Smooth muscle cell (in vitro differentiated cells): Measurements from ENCODE around the gene ROBO2. TPM values are rescaled to one million over a fixed set of nuclear protein-coding genes. Genes with fewer than 3 reads are reported as not detected.

Experiments
- DNase-seq: peaks from one replicate; lab custom pipeline; 2025; ENCODE audit not compliant: unreplicated experiment; lab: John Stamatoyannopoulos, UW
- H2AFZ ChIP-seq: fragments of 200-600 bp; sonication (generic); 2 replicates; pipeline ENCODE4 v1.6.0; 2016; ENCODE audit warnings: antibody characterized with exemption, low read depth, mild to moderate bottlenecking
- H3F3A ChIP-seq: fragments of 200-600 bp; sonication (generic); 2 replicates; pipeline ENCODE4 v1.6.0; 2017; ENCODE audit warnings: antibody characterized with exemption, low read depth
- H3K27ac ChIP-seq: fragments of 200-600 bp; sonication (generic); 2 replicates; pipeline ENCODE4 v1.5.1; 2016; ENCODE audit warnings: low read depth, mild to moderate bottlenecking
- H3K27me3 ChIP-seq: fragments of 200-600 bp; sonication (generic); 2 replicates; pipeline ENCODE4 v1.6.1; 2016; ENCODE audit warnings: low read depth, mild to moderate bottlenecking
- H3K36me3 ChIP-seq: fragments of 200-600 bp; sonication (generic); 2 replicates; pipeline ENCODE4 v1.5.1; 2016; ENCODE audit warnings: low read depth
- H3K4me1 ChIP-seq: fragments of 200-600 bp; sonication (generic); 2 replicates; pipeline ENCODE4 v1.5.1; 2016; ENCODE audit warnings: low read depth
- H3K4me2 ChIP-seq: fragments of 200-600 bp; sonication (generic); 2 replicates; pipeline ENCODE4 v1.6.0; 2016; ENCODE audit warnings: mild to moderate bottlenecking
- H3K4me3 ChIP-seq: fragments of 200-600 bp; sonication (generic); 2 replicates; pipeline ENCODE4 v1.5.1; 2016; ENCODE audit warnings: mild to moderate bottlenecking
- H3K79me2 ChIP-seq: fragments of 200-600 bp; sonication (generic); 2 replicates; pipeline ENCODE4 v1.6.0; 2016; ENCODE audit warnings: low read depth, mild to moderate bottlenecking
- H3K9ac ChIP-seq: fragments of 200-600 bp; sonication (generic); 2 replicates; pipeline ENCODE4 v1.6.0; 2016; ENCODE audit warnings: low read depth
- H3K9me3 ChIP-seq: fragments of 200-600 bp; sonication (generic); replicated peaks from 2 replicates; pipeline ENCODE4 v1.5.1; 2016; ENCODE audit warnings: low read depth
- H4K20me1 ChIP-seq: fragments of 200-600 bp; sonication (generic); 2 replicates; pipeline ENCODE4 v1.6.0; 2016; ENCODE audit warnings: low read depth
- CTCF ChIP-seq: fragments of 200-600 bp; sonication (generic); IDR thresholded peaks from 2 replicates; pipeline ENCODE4 v1.5.1; 2017; ENCODE audit warnings: borderline replicate concordance, mild to moderate bottlenecking, antibody characterized with exemption; ENCODE audit not compliant: insufficient read depth, poor library complexity, severe bottlenecking
- WGBS: methylation state at CpG from one replicate; pipeline ENCODE4 v1.1.7; 2016; ENCODE audit warnings: low lambda C conversion rate; 5-methylcytosine and 5-hydroxymethylcytosine counted together
- polyA plus RNA-seq: library from polyadenylated mRNA; unstranded; fragments of >200 nt; fragmentation: Nextera tagmentation; extraction: Ambion mirVana; gene quantifications from 2 replicates; pipeline ENCODE4 v1.2.1, GENCODE V29; 2016
- total RNA-seq: library from RNA; depleted of rRNA; stranded (reverse); fragments of >200 nt; gene quantifications from 2 replicates; pipeline ENCODE4 v1.2.3, GENCODE V29; 2014

The ROBO2 gene
- total and polyA plus RNA-seq, 2 experiments from 2014 or later: 23.9 to 54.4 TPM

GRCh38 chr3:77526573-77527113, 486.7 kb downstream of the ROBO2 start:
- H3F3A ChIP-seq: no peaks in the 10 kb centered on the region
- peaks cover 4% of the 10 kb centered on the region for H3K4me1 ChIP-seq
- TF ChIP-seq CTCF: no peak
- H4K20me1 ChIP-seq: no peaks in the 10 kb centered on the region
- 65% methylated on average over 4 of the region's 4 CpGs for WGBS
- no peak overlapping the region for H2AFZ ChIP-seq
- H3K4me3 ChIP-seq: no peak overlapping the region
- H3K27ac ChIP-seq: no peak overlapping the region
- no peak for DNase-seq
- H3K9me3 ChIP-seq: no peaks in the 10 kb centered on the region
- H3K36me3 ChIP-seq: no peaks in the 10 kb centered on the region
- no peak overlapping the region for H3K4me2 ChIP-seq
- H3K9ac ChIP-seq: no peak overlapping the region
- no peaks in the 10 kb centered on the region for H3K27me3 ChIP-seq
- no peaks in the 10 kb centered on the region for H3K79me2 ChIP-seq

- H3K4me2 ChIP-seq: no peak overlapping the region
- no peaks in the 10 kb centered on the region for H3K27me3 ChIP-seq
- peaks cover 4% of the 10 kb centered on the region for H3K4me1 ChIP-seq
- no peak overlapping the region for H3K4me3 ChIP-seq
- TF ChIP-seq CTCF: no peak
- H3K27ac ChIP-seq: no peak overlapping the region
- no peaks in the 10 kb centered on the region for H3K9me3 ChIP-seq
- no peaks in the 10 kb centered on the region for H3K36me3 ChIP-seq
- no peak for DNase-seq
- no peaks in the 10 kb centered on the region for H4K20me1 ChIP-seq
- no peaks in the 10 kb centered on the region for H3K79me2 ChIP-seq
- H3F3A ChIP-seq: no peaks in the 10 kb centered on the region
- 78% methylated on average over 1 of the region's 1 CpG for WGBS
- H3K9ac ChIP-seq: no peak overlapping the region
- H2AFZ ChIP-seq: no peak overlapping the region
Observed at GRCh38 chr3:77529522-77529921, 489.6 kb downstream of the ROBO2 start.

- Histone ChIP-seq H2AFZ (no peak overlapping the region), H3K9ac (no peak overlapping the region), H4K20me1 (no peaks in the 10 kb centered on the region), H3K4me2 (no peak overlapping the region), H3K79me2 (no peaks in the 10 kb centered on the region), H3F3A (no peaks in the 10 kb centered on the region), H3K9me3 (no peaks in the 10 kb centered on the region), H3K36me3 (no peaks in the 10 kb centered on the region), H3K4me1 (no peaks in the 10 kb centered on the region), H3K27ac (no peak overlapping the region), H3K27me3 (no peaks in the 10 kb centered on the region), H3K4me3 (no peak overlapping the region)
- WGBS: 89% methylated on average over 4 of the region's 4 CpGs
- DNase-seq: no peak
- no peak for TF ChIP-seq CTCF
Observed at GRCh38 chr3:77530870-77531269, 491.0 kb downstream of the ROBO2 start.

- Histone ChIP-seq H4K20me1 (no peaks in the 10 kb centered on the region), H3F3A (no peaks in the 10 kb centered on the region), H2AFZ (no peak overlapping the region), H3K4me3 (no peak overlapping the region), H3K4me1 (no peaks in the 10 kb centered on the region), H3K4me2 (no peak overlapping the region), H3K9ac (no peak overlapping the region), H3K79me2 (no peaks in the 10 kb centered on the region), H3K27me3 (no peaks in the 10 kb centered on the region), H3K36me3 (no peaks in the 10 kb centered on the region), H3K9me3 (no peaks in the 10 kb centered on the region), H3K27ac (no peak overlapping the region)
- no peak for TF ChIP-seq CTCF
- no peak for DNase-seq
- WGBS: 59% methylated on average over 2 of the region's 2 CpGs
Observed at GRCh38 chr3:77535116-77535515, 495.2 kb downstream of the ROBO2 start.
